IPS-20b (cell line): ENCODE measurements around the gene PTPRE.
A peak's percentile ranks its signal among the peaks of the same experiment; 100 is the strongest.

Experiments used
- H3K27ac ChIP-seq: one replicate; pipeline ENCODE4 v1.5.1; 2013; ENCODE audit warnings: low read length
- H3K27me3 ChIP-seq: 2 replicates; pipeline ENCODE4 v1.6.1; 2013; ENCODE audit warnings: mild to moderate bottlenecking, low read length, inconsistent platforms; ENCODE audit not compliant: insufficient read depth
- H3K36me3 ChIP-seq: 2 replicates; pipeline ENCODE4 v1.6.1; 2013; ENCODE audit warnings: low read depth, mild to moderate bottlenecking, inconsistent platforms, low read length, moderate library complexity; ENCODE audit not compliant: insufficient read depth
- H3K4me1 ChIP-seq: 2 replicates; pipeline ENCODE4 v1.6.1; 2013; ENCODE audit warnings: mild to moderate bottlenecking, control low read depth, inconsistent platforms, low read length, moderate library complexity; ENCODE audit not compliant: insufficient read depth
- H3K4me3 ChIP-seq: 2 replicates; pipeline ENCODE4 v1.5.1; 2013; ENCODE audit warnings: mild to moderate bottlenecking, low read length, inconsistent platforms
- H3K9ac ChIP-seq: 2 replicates; pipeline ENCODE4 v1.6.1; 2013; ENCODE audit warnings: low read depth, mild to moderate bottlenecking, inconsistent platforms, low read length, moderate library complexity
- H3K9me3 ChIP-seq: 2 replicates; pipeline ENCODE4 v1.6.1; 2013; ENCODE audit warnings: mild to moderate bottlenecking, low read depth, low read length, inconsistent platforms; ENCODE audit not compliant: insufficient read depth

The PTPRE gene

GRCh38 chr10:127906548-127907377 is at the start of gene PTPRE:
Gene PTPRE (plus strand): TSS chr10:127907103. CDS start chr10:128040882, 133,779 bp downstream.
- no peaks in the 10 kb centered on the region for H3K9me3 ChIP-seq
- H3K9ac ChIP-seq: no peak within 1 kb of the TSS
- no peaks in the 10 kb centered on the region for H3K4me1 ChIP-seq
- H3K27me3 ChIP-seq: peaks cover 48% of the 10 kb centered on the region
- no peaks in the 10 kb centered on the region for H3K36me3 ChIP-seq
- peak within 1 kb of the TSS; percentile 66; the same call in 1 of the 2 replicates for H3K4me3 ChIP-seq
- no peak within 1 kb of the TSS for H3K27ac ChIP-seq

GRCh38 chr10:127860592-127860991 is 46.3 kb upstream of the PTPRE start:
- no peaks in the 10 kb centered on the region for H3K36me3 ChIP-seq
- H3K4me3 ChIP-seq: no peak overlapping the region
- no peak overlapping the region for H3K9ac ChIP-seq
- H3K4me1 ChIP-seq: no peaks in the 10 kb centered on the region
- H3K27me3 ChIP-seq: no peaks in the 10 kb centered on the region
- no peak overlapping the region for H3K27ac ChIP-seq
- H3K9me3 ChIP-seq: peaks cover 15% of the 10 kb centered on the region

- Histone ChIP-seq H3K9ac (no peak overlapping the region), H3K9me3 (peaks cover 15% of the 10 kb centered on the region), H3K27me3 (no peaks in the 10 kb centered on the region), H3K4me1 (no peaks in the 10 kb centered on the region), H3K4me3 (no peak overlapping the region), H3K27ac (no peak overlapping the region), H3K36me3 (no peaks in the 10 kb centered on the region)
Measured at GRCh38 chr10:127863231-127863825, 43.6 kb upstream of the PTPRE start.

GRCh38 chr10:127866276-127867013 is 40.5 kb upstream of the PTPRE start:
- Histone ChIP-seq H3K36me3 (no peaks in the 10 kb centered on the region), H3K27ac (no peak overlapping the region), H3K4me3 (no peak overlapping the region), H3K27me3 (no peaks in the 10 kb centered on the region), H3K9ac (no peak overlapping the region), H3K4me1 (no peaks in the 10 kb centered on the region), H3K9me3 (peaks cover 26% of the 10 kb centered on the region)

- Histone ChIP-seq H3K4me3 (no peak overlapping the region), H3K9ac (no peak overlapping the region), H3K27me3 (no peaks in the 10 kb centered on the region), H3K27ac (no peak overlapping the region), H3K9me3 (peaks cover 26% of the 10 kb centered on the region), H3K36me3 (no peaks in the 10 kb centered on the region), H3K4me1 (no peaks in the 10 kb centered on the region)
Measured at GRCh38 chr10:127867805-127868204, 39.1 kb upstream of the PTPRE start.

GRCh38 chr10:127869329-127869728 is 37.6 kb upstream of the PTPRE start:
- Histone ChIP-seq H3K4me3 (no peak overlapping the region), H3K27ac (no peak overlapping the region), H3K36me3 (no peaks in the 10 kb centered on the region), H3K9ac (no peak overlapping the region), H3K27me3 (no peaks in the 10 kb centered on the region), H3K9me3 (peaks cover 11% of the 10 kb centered on the region), H3K4me1 (no peaks in the 10 kb centered on the region)

GRCh38 chr10:127871631-127872010 is 35.3 kb upstream of the PTPRE start:
- no peaks in the 10 kb centered on the region for H3K27me3 ChIP-seq
- H3K27ac ChIP-seq: no peak overlapping the region
- H3K9me3 ChIP-seq: peaks cover 10% of the 10 kb centered on the region; the same call in 1 of the 2 replicates
- H3K4me3 ChIP-seq: no peak overlapping the region
- no peaks in the 10 kb centered on the region for H3K4me1 ChIP-seq
- H3K9ac ChIP-seq: no peak overlapping the region
- H3K36me3 ChIP-seq: no peaks in the 10 kb centered on the region

- Histone ChIP-seq H3K27ac (no peak overlapping the region), H3K36me3 (no peaks in the 10 kb centered on the region), H3K9ac (no peak overlapping the region), H3K4me3 (no peak overlapping the region), H3K27me3 (no peaks in the 10 kb centered on the region), H3K4me1 (no peaks in the 10 kb centered on the region), H3K9me3 (peaks cover 10% of the 10 kb centered on the region; the same call in 1 of the 2 replicates)
Measured at GRCh38 chr10:127872011-127872761, 34.7 kb upstream of the PTPRE start.

GRCh38 chr10:127872871-127873600 is 33.9 kb upstream of the PTPRE start:
- Histone ChIP-seq H3K9ac (no peak overlapping the region), H3K36me3 (no peaks in the 10 kb centered on the region), H3K27me3 (no peaks in the 10 kb centered on the region), H3K4me1 (no peaks in the 10 kb centered on the region), H3K9me3 (peaks cover 10% of the 10 kb centered on the region; the same call in 1 of the 2 replicates), H3K27ac (no peak overlapping the region), H3K4me3 (no peak overlapping the region)

GRCh38 chr10:127873901-127874470 is 32.9 kb upstream of the PTPRE start:
- H3K4me1 ChIP-seq: no peaks in the 10 kb centered on the region
- H3K9ac ChIP-seq: no peak overlapping the region
- no peak overlapping the region for H3K27ac ChIP-seq
- H3K36me3 ChIP-seq: no peaks in the 10 kb centered on the region
- H3K4me3 ChIP-seq: no peak overlapping the region
- peaks cover 9% of the 10 kb centered on the region; the same call in 1 of the 2 replicates for H3K9me3 ChIP-seq
- no peaks in the 10 kb centered on the region for H3K27me3 ChIP-seq
